HepG2 (cell line): ENCODE results near the gene TNKS1BP1.

Experiments used
- CBX5 ChIP-seq: sonication (generic); formaldehyde crosslinking; IDR thresholded peaks from 2 replicates; pipeline ENCODE4 v1.4.0; 2020; ENCODE audit warnings: missing genetic modification reagents, borderline replicate concordance
- EP300 ChIP-seq, 3 experiments: sonication (generic) in 1 of 3; formaldehyde crosslinking in 1 of 3; IDR thresholded peaks; 2 replicates each; pipeline versions ENCODE4 v1.5.1 to v1.6.1; 2011 to 2020; ENCODE audit warnings: low read depth in 2 of 3, low read length in 2 of 3, borderline replicate concordance in 1 of 3, improper control_type of control experiment in 1 of 3, mild to moderate bottlenecking in 1 of 3, missing genetic modification reagents in 1 of 3, moderate library complexity in 1 of 3
- FOXJ3 ChIP-seq: sonication (generic); formaldehyde crosslinking; IDR thresholded peaks from 2 replicates; pipeline ENCODE4 v1.4.0; 2020; ENCODE audit warnings: missing genetic modification reagents, mild to moderate bottlenecking, borderline replicate concordance
- HMGA1 ChIP-seq: sonication (generic); formaldehyde crosslinking; conservative IDR thresholded peaks from 2 replicates; pipeline ENCODE4 v1.4.0; 2020; ENCODE audit warnings: missing genetic modification reagents
- JUN ChIP-seq: sonication (generic); formaldehyde crosslinking; IDR thresholded peaks from 2 replicates; pipeline ENCODE4 v1.4.0; 2020; ENCODE audit warnings: mild to moderate bottlenecking, missing genetic modification reagents
- POLR2AphosphoS5 ChIP-seq: IDR thresholded peaks from 2 replicates; pipeline ENCODE4 v1.6.1; 2012; ENCODE audit warnings: low read depth, low read length
- PTBP1 ChIP-seq: fragments of 200-400 bp; formaldehyde crosslinking; IDR thresholded peaks from 2 replicates; pipeline ENCODE4 v1.6.1; 2018; ENCODE audit warnings: low read length, low read depth; ENCODE audit not compliant: poor library complexity, severe bottlenecking
- SALL2 ChIP-seq: sonication (generic); formaldehyde crosslinking; IDR thresholded peaks from 2 replicates; pipeline ENCODE4 v1.8.1; 2023; ENCODE audit warnings: mild to moderate bottlenecking, missing genetic modification reagents, inconsistent platforms
- ZBTB21 ChIP-seq: sonication (generic); formaldehyde crosslinking; IDR thresholded peaks from 2 replicates; pipeline ENCODE4 v1.4.0; 2020; ENCODE audit warnings: missing genetic modification reagents
- ZNF670 ChIP-seq: sonication (generic); formaldehyde crosslinking; IDR thresholded peaks from 2 replicates; pipeline ENCODE4 v1.8.0; 2022; ENCODE audit warnings: mild to moderate bottlenecking, missing genetic modification reagents, borderline replicate concordance
- ZSCAN29 ChIP-seq: sonication (generic); formaldehyde crosslinking; conservative IDR thresholded peaks from 2 replicates; pipeline ENCODE4 v1.4.0; 2020; ENCODE audit warnings: mild to moderate bottlenecking, missing genetic modification reagents
- TF ChIP-seq, protein P1 (sequence below): sonication (generic); formaldehyde crosslinking; IDR thresholded peaks from 2 replicates; pipeline ENCODE4 v1.5.0; 2020; ENCODE audit warnings: mild to moderate bottlenecking, missing genetic modification reagents, moderate library complexity
- TF ChIP-seq, protein P2 (sequence below): sonication (generic); formaldehyde crosslinking; IDR thresholded peaks from 2 replicates; pipeline ENCODE4 v1.4.0; 2020; ENCODE audit warnings: missing genetic modification reagents, borderline replicate concordance
- TF ChIP-seq, protein P3 (sequence below): sonication (generic); IDR thresholded peaks from 2 replicates; pipeline ENCODE4 v1.6.1; 2016; ENCODE audit warnings: low read depth, borderline replicate concordance

DNA sequence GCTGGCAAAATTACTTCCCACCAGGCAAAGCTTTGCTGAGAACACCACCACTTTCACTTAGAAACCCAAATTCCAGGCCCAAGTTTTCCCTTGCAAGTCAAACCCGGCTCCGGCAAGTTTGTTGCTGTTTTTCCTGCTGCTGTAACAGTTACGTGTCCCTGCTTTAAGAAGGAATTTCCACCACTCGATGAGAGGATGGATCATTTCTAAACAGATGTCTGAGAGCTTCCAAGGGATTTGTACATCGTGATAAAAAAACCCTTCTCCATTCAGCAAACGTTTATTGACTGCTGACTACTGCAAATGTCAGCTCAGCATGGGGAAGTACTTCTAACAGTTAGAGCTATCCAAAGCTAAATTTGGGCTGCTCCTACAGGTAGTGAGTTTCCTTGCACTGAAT is 33.1 kb upstream of the TNKS1BP1 start:
- TF ChIP-seq, protein P1, sequence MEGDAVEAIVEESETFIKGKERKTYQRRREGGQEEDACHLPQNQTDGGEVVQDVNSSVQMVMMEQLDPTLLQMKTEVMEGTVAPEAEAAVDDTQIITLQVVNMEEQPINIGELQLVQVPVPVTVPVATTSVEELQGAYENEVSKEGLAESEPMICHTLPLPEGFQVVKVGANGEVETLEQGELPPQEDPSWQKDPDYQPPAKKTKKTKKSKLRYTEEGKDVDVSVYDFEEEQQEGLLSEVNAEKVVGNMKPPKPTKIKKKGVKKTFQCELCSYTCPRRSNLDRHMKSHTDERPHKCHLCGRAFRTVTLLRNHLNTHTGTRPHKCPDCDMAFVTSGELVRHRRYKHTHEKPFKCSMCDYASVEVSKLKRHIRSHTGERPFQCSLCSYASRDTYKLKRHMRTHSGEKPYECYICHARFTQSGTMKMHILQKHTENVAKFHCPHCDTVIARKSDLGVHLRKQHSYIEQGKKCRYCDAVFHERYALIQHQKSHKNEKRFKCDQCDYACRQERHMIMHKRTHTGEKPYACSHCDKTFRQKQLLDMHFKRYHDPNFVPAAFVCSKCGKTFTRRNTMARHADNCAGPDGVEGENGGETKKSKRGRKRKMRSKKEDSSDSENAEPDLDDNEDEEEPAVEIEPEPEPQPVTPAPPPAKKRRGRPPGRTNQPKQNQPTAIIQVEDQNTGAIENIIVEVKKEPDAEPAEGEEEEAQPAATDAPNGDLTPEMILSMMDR = no peak
- TF ChIP-seq ZNF670 (CRISPR knock-in tag) (no peak), CBX5 (no peak), ZBTB21 (no peak), PTBP1 (no peak), FOXJ3 (CRISPR knock-in tag) (no peak), POLR2AphosphoS5 (no peak), ZSCAN29 (CRISPR knock-in tag) (no peak), EP300 (IDR thresholded peaks at IDR 0.05; ENCODE audit: low read depth in 2 of 2, low read length in 2 of 2) (no peak), EP300 (CRISPR knock-in tag; IDR thresholded peaks at IDR 0.05; ENCODE audit: borderline replicate concordance) (no peak), SALL2 (no peak), JUN (CRISPR knock-in tag) (no peak), HMGA1 (CRISPR knock-in tag) (no peak)
- TF ChIP-seq, protein P2, sequence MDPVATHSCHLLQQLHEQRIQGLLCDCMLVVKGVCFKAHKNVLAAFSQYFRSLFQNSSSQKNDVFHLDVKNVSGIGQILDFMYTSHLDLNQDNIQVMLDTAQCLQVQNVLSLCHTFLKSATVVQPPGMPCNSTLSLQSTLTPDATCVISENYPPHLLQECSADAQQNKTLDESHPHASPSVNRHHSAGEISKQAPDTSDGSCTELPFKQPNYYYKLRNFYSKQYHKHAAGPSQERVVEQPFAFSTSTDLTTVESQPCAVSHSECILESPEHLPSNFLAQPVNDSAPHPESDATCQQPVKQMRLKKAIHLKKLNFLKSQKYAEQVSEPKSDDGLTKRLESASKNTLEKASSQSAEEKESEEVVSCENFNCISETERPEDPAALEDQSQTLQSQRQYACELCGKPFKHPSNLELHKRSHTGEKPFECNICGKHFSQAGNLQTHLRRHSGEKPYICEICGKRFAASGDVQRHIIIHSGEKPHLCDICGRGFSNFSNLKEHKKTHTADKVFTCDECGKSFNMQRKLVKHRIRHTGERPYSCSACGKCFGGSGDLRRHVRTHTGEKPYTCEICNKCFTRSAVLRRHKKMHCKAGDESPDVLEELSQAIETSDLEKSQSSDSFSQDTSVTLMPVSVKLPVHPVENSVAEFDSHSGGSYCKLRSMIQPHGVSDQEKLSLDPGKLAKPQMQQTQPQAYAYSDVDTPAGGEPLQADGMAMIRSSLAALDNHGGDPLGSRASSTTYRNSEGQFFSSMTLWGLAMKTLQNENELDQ (CRISPR knock-in tag) = no peak
- TF ChIP-seq, protein P3, sequence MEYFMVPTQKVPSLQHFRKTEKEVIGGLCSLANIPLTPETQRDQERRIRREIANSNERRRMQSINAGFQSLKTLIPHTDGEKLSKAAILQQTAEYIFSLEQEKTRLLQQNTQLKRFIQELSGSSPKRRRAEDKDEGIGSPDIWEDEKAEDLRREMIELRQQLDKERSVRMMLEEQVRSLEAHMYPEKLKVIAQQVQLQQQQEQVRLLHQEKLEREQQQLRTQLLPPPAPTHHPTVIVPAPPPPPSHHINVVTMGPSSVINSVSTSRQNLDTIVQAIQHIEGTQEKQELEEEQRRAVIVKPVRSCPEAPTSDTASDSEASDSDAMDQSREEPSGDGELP = no peak
